H1 (cell line): ENCODE results near the gene TUBGCP2.

Experiments
- POLR2AphosphoS5 ChIP-seq: IDR thresholded peaks from 2 replicates; pipeline ENCODE4 v1.6.1; 2011; ENCODE audit warnings: low read depth, low read length
- TF ChIP-seq, protein P1 (sequence below), 3 experiments: IDR thresholded peaks; 1 replicate in 2 of 3; 2 replicates in 1 of 3; pipeline versions ENCODE4 v1.5.1 to v1.6.1; 2011; ENCODE audit warnings: low read length in 3 of 3, mild to moderate bottlenecking in 3 of 3, inconsistent platforms in 2 of 3, low read depth in 1 of 3, moderate library complexity in 1 of 3; ENCODE audit not compliant: insufficient read depth in 1 of 3; ENCODE audit errors: control extremely low read depth in 1 of 3

DNA sequence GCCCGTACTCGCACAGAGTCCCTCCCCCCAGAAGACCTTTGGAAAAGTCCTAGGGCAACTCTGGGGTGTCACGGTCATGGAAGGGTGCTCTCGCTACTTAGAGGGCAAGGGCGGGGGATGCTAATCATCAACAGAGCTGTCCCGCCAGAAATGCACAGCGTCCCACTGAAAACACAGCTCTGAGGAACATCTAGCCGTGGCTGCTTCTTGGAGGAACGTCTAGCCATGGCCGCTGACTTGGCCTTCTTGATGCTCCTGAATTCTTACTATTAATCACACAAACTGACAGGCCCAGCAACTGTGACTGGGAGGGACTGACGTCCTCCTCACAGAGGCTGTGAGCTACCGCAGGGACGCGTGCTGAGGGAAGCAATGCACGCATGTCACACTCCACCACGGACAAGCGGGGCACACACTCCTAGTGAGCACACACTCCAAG, 1.7 kb downstream of the TUBGCP2 start:
- no peak for TF ChIP-seq POLR2AphosphoS5
- TF ChIP-seq, protein P1, sequence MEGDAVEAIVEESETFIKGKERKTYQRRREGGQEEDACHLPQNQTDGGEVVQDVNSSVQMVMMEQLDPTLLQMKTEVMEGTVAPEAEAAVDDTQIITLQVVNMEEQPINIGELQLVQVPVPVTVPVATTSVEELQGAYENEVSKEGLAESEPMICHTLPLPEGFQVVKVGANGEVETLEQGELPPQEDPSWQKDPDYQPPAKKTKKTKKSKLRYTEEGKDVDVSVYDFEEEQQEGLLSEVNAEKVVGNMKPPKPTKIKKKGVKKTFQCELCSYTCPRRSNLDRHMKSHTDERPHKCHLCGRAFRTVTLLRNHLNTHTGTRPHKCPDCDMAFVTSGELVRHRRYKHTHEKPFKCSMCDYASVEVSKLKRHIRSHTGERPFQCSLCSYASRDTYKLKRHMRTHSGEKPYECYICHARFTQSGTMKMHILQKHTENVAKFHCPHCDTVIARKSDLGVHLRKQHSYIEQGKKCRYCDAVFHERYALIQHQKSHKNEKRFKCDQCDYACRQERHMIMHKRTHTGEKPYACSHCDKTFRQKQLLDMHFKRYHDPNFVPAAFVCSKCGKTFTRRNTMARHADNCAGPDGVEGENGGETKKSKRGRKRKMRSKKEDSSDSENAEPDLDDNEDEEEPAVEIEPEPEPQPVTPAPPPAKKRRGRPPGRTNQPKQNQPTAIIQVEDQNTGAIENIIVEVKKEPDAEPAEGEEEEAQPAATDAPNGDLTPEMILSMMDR (IDR thresholded peaks at IDR 0.05; ENCODE audit: control extremely low read depth in 1 of 3, insufficient read depth in 1 of 3, low read depth in 1 of 3, low read length in 3 of 3): no peak
